Dermis microvascular lymphatic vessel endothelial cell (primary cell): ENCODE results near the gene ODAD4. TPM values are rescaled to one million over a fixed set of nuclear protein-coding genes. Genes with fewer than 3 reads are reported as not detected.
"Not testable (repeated sequence)": the region's sequence is repeated elsewhere in the genome, so short reads cannot be mapped to it uniquely, and the experiment has no call there.

Experiments
- DNase-seq, 2 donors: peaks; one replicate each; pipeline versions ENCODE4 v3.0.0 to v3.0.0-alpha.2; 2010; ENCODE audit warnings: low read depth in 2 of 2
- total RNA-seq: library from RNA; depleted of rRNA; stranded (reverse); fragments of >200 nt; gene quantifications from 2 replicates; pipeline ENCODE4 v1.2.1, GENCODE V29; 2014

The ODAD4 gene
- total RNA-seq, 1 donor from 2014 or later = 0.13 TPM

DNA sequence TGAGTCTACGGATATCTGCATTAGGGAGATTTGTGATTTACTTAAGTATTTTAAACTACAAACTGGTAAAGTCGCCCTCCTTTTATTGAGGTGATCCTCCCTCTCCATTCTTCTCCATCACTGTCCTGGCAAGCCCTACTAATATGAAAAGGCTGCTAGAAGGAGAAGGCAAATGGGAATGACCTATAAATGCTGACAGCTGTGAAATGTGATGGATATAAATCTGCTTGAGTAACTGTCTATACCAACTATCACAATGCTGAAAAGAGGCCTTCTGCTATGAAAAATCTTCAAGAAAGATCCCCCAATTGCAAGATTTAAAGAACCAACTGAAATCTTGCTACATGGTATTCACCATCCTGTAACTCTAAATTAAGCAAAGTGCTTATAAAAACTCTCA is 71.3 kb downstream of the ODAD4 start:
- DNase-seq = no peak

DNA sequence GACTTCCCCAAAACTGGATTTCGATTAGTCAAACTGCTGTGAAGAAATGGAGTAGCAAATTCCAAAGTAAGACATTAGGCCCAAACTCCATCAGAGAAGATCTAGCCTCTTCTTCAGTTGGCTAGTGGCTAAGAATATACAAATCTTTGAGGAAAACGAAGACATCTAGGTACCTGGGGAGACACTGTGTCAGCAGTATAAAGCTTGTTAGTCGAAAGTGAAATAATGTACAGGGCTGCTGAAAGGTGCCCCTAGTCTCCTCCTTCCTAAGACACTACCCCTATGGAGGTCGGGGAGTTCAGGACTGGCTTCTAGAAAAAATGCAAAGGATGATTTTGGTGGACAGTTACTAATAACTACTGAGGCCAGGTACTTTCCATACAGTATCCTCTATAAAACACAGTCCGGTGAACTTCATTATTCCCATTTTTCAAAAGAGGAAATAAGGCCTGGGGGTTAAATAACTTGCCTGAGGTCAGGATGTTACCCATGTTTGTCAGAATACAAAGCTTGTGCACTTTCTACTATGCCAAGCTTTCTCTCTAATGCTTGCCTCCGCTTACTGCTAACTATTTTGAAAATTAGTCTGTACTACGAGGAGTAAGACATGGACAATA is 71.9 kb downstream of the ODAD4 start:
- DNase-seq = peak; percentile 39 to 54

DNA sequence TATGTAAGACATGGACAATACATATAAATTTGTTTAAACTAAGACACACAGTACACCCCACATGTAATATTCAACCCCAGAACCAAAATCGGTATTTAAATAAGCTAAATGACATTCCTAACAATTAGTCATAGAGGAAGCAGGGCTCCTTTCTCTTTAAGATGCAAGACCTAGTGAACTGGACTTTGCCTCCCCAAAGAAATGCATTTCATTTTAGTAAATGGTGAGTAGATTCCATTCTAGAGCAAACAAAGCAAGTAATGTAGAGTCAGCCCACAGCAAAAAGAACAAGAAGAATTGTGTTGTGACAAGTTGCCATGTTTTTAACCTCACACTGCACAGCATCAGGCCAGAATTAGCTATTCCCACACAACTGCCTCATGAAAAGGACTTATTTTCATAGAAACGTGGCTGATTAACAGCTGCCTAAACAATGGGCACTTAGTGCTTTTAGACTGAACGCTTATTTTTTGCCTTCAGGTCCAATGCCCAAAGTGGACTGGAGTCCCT is 72.4 kb downstream of the ODAD4 start:
- DNase-seq = no peak

DNA sequence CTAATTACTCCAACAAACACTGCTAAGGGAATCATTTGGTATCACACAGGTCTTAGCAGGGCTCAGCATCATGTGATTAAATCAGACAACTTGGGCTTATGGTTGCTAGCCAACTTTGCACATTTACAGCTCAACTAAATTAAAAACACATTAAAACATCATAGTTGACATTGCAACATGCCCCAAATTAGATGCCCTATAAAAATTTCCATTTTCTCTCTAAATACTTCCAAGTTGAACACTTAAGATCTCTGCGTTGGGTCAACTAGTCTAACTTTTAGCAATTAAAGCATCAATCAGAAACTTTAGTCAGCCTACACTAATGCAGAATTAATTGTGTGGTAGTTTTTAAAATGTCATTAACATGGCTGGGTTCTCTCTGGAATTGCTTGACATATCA is 74.7 kb downstream of the ODAD4 start:
- DNase-seq = no peak

DNA sequence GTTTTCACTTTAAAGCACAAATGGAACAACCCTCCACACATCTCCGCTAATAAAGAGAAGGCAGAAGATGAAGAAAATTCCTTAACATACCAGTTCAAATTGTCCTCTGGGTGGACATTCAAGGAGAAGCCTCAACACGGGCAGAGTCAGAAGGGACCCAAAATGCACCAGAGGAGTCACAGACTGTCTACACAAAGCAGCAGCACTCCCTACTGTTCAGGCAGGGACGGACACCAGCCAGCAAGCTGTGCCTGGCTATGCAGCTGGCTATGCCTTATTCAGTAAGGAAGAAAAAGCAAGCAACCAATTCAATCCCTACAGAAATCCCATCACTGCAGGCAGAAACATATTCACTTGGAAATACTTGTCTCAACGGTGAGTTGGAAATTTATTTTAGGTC is 78.8 kb downstream of the ODAD4 start:
- no peak for DNase-seq

DNA sequence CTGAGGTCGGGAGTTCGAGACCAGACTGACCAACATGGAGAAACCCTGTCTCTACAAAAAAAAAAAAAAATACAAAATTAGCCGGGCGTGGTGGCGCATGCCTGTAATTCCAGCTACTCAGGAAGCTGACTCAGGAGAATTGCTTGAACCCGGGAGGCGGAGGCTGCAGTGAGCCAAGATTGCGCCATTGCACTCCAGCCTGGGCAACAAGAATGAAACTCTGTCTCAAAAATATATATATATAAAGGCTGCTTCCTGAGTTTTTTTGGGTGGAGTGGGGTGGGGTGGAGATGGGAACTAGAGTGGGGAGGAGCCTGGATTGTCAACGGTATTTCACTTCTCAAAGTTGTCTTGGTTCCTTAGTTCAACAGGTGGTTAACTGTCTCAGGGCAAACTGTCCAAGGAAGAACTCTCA is 79.9 kb downstream of the ODAD4 start:
- peak in 1 of 2 donors; percentile 24 for DNase-seq

DNA sequence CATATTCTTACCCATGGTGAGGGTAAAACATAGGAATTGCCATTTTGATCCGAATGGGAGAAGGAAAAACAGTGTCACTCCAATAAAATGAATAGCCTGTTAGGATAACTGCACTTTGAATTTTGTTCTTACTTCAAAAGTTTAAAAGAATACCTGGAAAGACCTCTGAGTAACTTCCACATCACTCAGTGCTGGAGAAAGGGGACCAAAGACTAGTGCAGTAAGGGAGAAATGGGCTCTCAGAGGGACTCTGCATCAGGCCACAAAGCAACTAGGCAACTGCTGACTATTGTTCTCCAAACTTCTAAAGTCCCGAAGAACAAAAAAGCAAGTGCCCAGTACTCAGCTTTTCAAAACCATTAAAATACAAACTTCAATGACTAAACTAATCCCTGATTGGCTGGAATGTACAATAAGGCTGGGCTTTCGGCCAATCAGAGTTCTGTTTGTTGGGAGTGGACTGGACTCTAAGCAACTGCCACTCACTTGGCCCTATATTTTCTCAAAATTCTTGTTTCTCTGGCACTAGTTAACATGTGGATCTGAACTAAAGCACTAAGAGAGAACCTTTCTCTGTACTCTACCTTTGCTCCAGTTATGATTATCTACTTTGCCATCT is 80.6 kb downstream of the ODAD4 start:
- peak in 1 of 2 donors; percentile 35 for DNase-seq

DNA sequence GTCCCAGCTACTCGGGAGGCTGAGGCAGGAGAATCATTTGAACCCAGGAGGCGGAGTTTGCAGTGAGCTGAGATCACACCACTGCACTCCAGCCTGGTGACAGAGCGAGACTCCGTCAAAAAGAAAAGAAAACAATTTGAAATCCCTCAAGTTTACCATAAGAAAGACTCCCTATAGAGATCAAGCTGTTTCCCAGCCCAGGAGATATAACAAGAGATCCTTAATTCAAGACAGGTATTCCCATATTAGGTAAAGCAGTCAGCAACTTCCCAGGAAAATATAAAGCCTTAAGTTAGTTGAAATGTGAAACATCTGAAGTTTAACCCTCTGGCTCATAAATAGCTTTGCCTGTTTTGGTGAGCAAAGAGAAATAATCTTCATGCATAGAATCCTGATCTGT is 81.9 kb downstream of the ODAD4 start:
- not testable (repeated sequence) for DNase-seq

DNA sequence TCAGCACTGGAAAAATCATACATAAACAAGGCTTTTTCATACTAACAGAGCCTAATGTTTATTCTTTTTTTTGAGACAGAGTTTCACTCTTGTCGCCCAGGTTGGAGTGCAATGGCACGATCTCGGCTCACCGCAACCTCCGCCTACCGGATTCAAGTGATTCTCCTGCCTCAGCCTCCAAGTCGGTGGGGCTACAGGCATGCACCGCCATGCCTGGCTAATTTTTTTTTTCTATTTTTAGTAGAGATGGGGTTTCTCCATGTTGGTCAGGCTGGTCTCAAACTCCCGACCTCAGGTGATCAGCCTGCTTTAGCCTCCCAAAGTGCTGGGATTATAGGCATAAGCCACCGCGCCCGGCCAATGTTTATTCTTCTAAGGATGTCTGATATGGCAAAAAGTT is 83.3 kb downstream of the ODAD4 start:
- not testable (repeated sequence) for DNase-seq

Other genes with a start within 250 kb of the ODAD4 start
- gene EIF1, start 241.7 kb upstream of the ODAD4 start, total RNA-seq = 43.6 and 66.6 TPM in 2 replicates
- gene GAST, start 218.3 kb upstream of the ODAD4 start, total RNA-seq = not detected in 2 replicates
- 0.13 and 0.25 TPM in 2 replicates for gene HAP1, start 196.0 kb upstream of the ODAD4 start, total RNA-seq
- gene JUP, start 143.9 kb upstream of the ODAD4 start, total RNA-seq = 207 and 483 TPM in 2 replicates
- gene P3H4, start 118.7 kb upstream of the ODAD4 start, total RNA-seq = 36.5 and 67.6 TPM in 2 replicates
- gene FKBP10, start 117.6 kb upstream of the ODAD4 start, total RNA-seq = 105 and 159 TPM in 2 replicates
- gene NT5C3B, start 94.4 kb upstream of the ODAD4 start, total RNA-seq = 57.8 and 63.1 TPM in 2 replicates
- gene KLHL10, start 92.8 kb upstream of the ODAD4 start, total RNA-seq = under 0.01 and 0.13 TPM in 2 replicates
- gene KLHL11, start 65.2 kb upstream of the ODAD4 start, total RNA-seq = 24.0 and 30.0 TPM in 2 replicates
- 205 and 232 TPM in 2 replicates for gene ACLY, start 11.7 kb upstream of the ODAD4 start, total RNA-seq
- gene CNP, start 36.2 kb downstream of the ODAD4 start, total RNA-seq = 46.1 and 63.1 TPM in 2 replicates
- 56.9 and 59.8 TPM in 2 replicates for gene DNAJC7, start 86.8 kb downstream of the ODAD4 start, total RNA-seq
- 32.2 and 45.9 TPM in 2 replicates for gene NKIRAS2, start 89.5 kb downstream of the ODAD4 start, total RNA-seq
- 0.13 and 0.25 TPM in 2 replicates for gene C17orf113, start 120.0 kb downstream of the ODAD4 start, total RNA-seq
- under 0.01 TPM in 1 of 2 replicates, not detected in the other for gene ZNF385C, start 167.9 kb downstream of the ODAD4 start, total RNA-seq
- gene DHX58, start 182.1 kb downstream of the ODAD4 start, total RNA-seq = 3.5 TPM in 2 replicates
- gene KAT2A, start 190.8 kb downstream of the ODAD4 start, total RNA-seq = 4.5 and 10.0 TPM in 2 replicates
- under 0.01 TPM in 1 of 2 replicates, not detected in the other for gene HSPB9, start 192.2 kb downstream of the ODAD4 start, total RNA-seq
- gene RAB5C, start 224.4 kb downstream of the ODAD4 start, total RNA-seq = 69.6 and 135 TPM in 2 replicates